ENCODE results near the gene DCAF15. TPM values are rescaled to one million over a fixed set of nuclear protein-coding genes. Genes with fewer than 3 reads are reported as not detected.

Gene DCAF15, protein sequence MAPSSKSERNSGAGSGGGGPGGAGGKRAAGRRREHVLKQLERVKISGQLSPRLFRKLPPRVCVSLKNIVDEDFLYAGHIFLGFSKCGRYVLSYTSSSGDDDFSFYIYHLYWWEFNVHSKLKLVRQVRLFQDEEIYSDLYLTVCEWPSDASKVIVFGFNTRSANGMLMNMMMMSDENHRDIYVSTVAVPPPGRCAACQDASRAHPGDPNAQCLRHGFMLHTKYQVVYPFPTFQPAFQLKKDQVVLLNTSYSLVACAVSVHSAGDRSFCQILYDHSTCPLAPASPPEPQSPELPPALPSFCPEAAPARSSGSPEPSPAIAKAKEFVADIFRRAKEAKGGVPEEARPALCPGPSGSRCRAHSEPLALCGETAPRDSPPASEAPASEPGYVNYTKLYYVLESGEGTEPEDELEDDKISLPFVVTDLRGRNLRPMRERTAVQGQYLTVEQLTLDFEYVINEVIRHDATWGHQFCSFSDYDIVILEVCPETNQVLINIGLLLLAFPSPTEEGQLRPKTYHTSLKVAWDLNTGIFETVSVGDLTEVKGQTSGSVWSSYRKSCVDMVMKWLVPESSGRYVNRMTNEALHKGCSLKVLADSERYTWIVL
- total RNA-seq, result 10 to 100 TPM; 88.2 to 95.8 TPM
- total RNA-seq, result 77.3 to 97.3 reads per million in 2 donors

DNA sequence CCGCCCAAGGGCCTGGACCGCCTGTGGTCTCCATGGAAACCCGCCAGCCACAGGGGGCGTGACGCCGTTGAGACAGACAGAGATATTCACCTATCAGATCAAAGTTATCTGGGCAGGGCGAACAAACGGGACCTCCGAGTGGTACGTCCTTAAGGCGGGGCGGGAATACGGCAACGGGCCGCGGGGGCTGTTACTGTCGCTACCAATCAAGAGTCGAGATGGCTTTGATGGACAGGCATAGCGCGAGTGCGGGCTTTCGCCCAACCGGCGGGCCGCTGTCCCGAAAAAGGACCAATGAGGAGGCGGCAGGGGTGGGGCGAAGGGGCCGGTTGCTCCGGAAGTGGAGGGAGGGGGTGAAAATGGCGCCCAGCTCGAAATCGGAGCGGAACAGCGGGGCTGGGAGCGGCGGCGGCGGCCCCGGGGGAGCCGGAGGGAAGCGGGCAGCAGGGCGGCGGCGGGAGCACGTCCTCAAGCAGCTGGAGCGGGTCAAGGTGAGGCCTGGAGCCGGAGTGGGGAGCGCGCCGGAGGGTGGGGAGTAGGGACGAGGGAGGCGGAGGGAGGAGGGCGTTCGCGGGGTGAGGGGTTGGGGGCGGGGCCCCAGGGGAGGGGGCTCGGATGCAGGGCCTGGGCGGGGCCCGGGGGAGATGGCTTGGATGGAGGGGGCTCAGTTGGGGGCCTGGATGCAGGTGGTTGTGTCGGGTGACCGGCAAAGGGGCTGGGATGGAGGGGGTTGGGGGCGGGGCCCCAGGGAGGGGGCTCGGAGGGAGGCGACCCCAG, at the start of gene DCAF15:
DCAF15 (plus strand) TSS at position 356 of the 777 bp plus-strand sequence; CDS start at position 360, 4 bp downstream.
- H3K27me3 Mint-ChIP-seq, result no peaks in the 10 kb centered on the region
- H3K9me3 ChIP-seq (ENCODE audit: control insufficient read depth, low read length, poor library complexity, severe bottlenecking), result no peaks in the 10 kb centered on the region
- H3K4me1 Mint-ChIP-seq, result peaks cover 13% of the 10 kb centered on the region
- H3K4me3 Mint-ChIP-seq, result peak within 1 kb of the TSS; percentile 97
- ATAC-seq (peak; percentile 97), DNase-seq (peak; percentile 95 to 98 (median 96))
- peak within 1 kb of the TSS; percentile 93 for H3K27ac Mint-ChIP-seq
- no peaks in the 10 kb centered on the region for H3K36me3 Mint-ChIP-seq (ENCODE audit: low read depth)

- H3K36me3 Mint-ChIP-seq (ENCODE audit: low read depth), result no peaks in the 10 kb centered on the region
- peaks cover 10% of the 10 kb centered on the region for H3K4me1 Mint-ChIP-seq
- H3K4me3 Mint-ChIP-seq, result no peak overlapping the region
- H3K27me3 Mint-ChIP-seq, result no peaks in the 10 kb centered on the region
- DNase-seq (no peak), ATAC-seq (no peak)
- H3K9me3 ChIP-seq (ENCODE audit: control insufficient read depth, low read length, poor library complexity, severe bottlenecking), result no peaks in the 10 kb centered on the region
- H3K27ac Mint-ChIP-seq, result no peak overlapping the region
Measured at GRCh38 chr19:13902993-13903555, 49.2 kb upstream of the DCAF15 start.

DNA sequence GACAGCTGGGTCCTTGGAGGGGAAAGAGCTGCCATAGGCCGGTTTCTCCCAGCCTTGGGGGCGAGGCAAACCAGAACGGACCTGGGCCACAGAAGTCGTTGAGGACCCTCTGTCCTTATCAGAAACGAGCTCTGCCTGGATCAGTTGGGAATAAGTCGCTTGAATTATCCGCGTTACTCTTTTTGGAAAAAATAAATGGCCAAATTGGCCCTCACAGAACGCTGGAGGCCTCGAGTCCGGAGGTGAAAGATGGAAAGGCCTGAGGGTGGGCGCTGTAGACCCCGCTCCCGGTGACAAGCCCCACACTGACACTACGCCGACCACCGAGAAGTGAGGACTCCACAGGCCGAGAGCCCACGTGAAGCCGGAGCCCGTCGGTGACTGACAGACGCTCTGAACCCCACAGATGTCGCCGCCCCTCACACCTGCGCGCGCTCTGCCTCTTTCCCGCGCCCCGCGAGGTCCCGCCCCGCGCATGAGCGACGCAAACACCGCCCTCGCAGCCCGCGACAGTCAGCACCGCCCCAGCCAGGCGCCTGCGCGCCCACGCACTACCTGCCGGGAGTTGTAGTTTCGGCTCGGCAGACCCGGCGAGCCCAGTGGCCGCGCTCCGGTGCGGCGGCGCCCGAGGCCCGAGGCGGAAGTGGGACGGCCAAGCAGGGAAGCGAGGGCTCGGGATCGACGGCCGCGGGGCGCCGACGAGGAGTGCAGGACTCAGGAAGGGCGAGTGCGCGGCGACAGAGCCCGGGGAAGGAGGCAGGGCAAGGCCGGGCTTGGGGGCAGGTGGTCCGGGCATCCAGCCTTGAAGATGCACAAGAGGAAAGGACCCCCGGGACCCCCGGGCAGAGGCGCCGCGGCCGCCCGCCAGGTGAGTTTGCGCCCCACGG, 46.4 kb upstream of the DCAF15 start, which contains the start of the genes BRME1 and CC2D1A:
BRME1 (minus strand) TSS at position 484 of the 887 bp plus-strand sequence. CDS start 1,225 bp downstream, outside the sequence.
CC2D1A (plus strand) TSS at position 568 of the 887 bp plus-strand sequence; CDS start at position 809, 241 bp downstream.
- Mint-ChIP-seq H3K4me1 (peaks cover 10% of the 10 kb centered on the region), H3K27ac (peak within 1 kb of the TSS; percentile 29), H3K36me3 (ENCODE audit: low read depth) (no peaks in the 10 kb centered on the region), H3K4me3 (peak within 1 kb of the TSS; percentile 88), H3K27me3 (no peaks in the 10 kb centered on the region)
- H3K9me3 ChIP-seq (ENCODE audit: control insufficient read depth, low read length, poor library complexity, severe bottlenecking), result no peaks in the 10 kb centered on the region
- ATAC-seq, result peak; percentile 100
- peak; percentile 90 to 93 (median 92) for DNase-seq

DNA sequence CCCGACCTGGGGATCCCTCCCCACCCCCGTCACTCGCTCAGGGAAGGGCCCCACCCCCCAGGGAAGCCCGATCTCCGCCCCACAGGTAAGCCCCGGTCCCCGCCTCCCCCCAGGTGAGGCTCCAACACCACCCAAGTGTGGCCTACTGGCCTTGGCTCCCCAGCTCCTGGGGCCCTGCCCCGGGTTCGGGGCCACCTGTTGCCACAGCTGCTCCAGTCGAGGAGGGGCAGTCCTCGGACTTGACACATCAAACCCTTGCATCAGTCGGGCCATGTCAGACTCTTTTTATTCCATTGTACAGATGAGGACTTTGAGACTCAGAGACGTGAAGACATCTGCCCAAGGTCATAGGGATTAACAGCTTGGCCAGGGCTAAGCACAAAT, 45.8 kb upstream of the DCAF15 start:
- no peaks in the 10 kb centered on the region for H3K9me3 ChIP-seq (ENCODE audit: control insufficient read depth, low read length, poor library complexity, severe bottlenecking)
- Mint-ChIP-seq H3K36me3 (ENCODE audit: low read depth) (no peaks in the 10 kb centered on the region), H3K27me3 (no peaks in the 10 kb centered on the region), H3K4me3 (peak overlapping the region; percentile 88), H3K27ac (no peak overlapping the region), H3K4me1 (peaks cover 10% of the 10 kb centered on the region)
- peak; percentile 14 to 36 (median 21) for DNase-seq
- ATAC-seq, result peak; percentile 49

- Mint-ChIP-seq H3K27me3 (no peaks in the 10 kb centered on the region), H3K4me1 (peaks cover 10% of the 10 kb centered on the region), H3K4me3 (peak overlapping the region; percentile 88), H3K27ac (no peak overlapping the region), H3K36me3 (ENCODE audit: low read depth) (no peaks in the 10 kb centered on the region)
- ATAC-seq (no peak), DNase-seq (no peak)
- no peaks in the 10 kb centered on the region for H3K9me3 ChIP-seq (ENCODE audit: control insufficient read depth, low read length, poor library complexity, severe bottlenecking)
Measured at GRCh38 chr19:13906910-13907309, 45.4 kb upstream of the DCAF15 start.

DNA sequence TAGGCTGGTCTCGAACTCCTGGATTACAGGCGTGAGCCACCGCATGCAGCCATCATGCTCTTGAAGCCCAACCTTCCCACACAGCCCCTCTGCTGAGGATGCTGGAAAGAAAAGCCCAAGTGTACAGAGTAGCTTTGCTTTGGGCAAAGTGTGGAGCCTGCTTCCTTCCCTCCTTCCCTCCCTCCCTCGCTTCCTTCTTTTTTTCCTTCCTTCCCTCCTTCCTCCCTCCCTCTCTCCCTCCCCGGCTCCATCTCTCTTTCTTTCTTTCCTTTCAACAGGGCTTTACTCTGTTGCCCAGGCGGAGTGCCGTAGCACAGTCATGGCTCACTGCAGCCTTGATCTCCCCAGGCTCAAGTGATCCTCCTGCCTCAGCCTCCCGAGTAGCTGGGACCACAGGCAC, 43.6 kb upstream of the DCAF15 start:
- ATAC-seq, result no peak
- no peak overlapping the region for H3K27ac Mint-ChIP-seq
- H3K4me1 Mint-ChIP-seq, result peaks cover 10% of the 10 kb centered on the region
- no peaks in the 10 kb centered on the region for H3K36me3 Mint-ChIP-seq (ENCODE audit: low read depth)
- no peak for DNase-seq
- H3K4me3 Mint-ChIP-seq, result no peak overlapping the region
- no peaks in the 10 kb centered on the region for H3K9me3 ChIP-seq (ENCODE audit: control insufficient read depth, low read length, poor library complexity, severe bottlenecking)
- no peaks in the 10 kb centered on the region for H3K27me3 Mint-ChIP-seq

GRCh38 chr19:13909430-13909829, 42.9 kb upstream of the DCAF15 start:
- H3K4me1 Mint-ChIP-seq, result peaks cover 10% of the 10 kb centered on the region
- no peak overlapping the region for H3K27ac Mint-ChIP-seq
- H3K27me3 Mint-ChIP-seq, result no peaks in the 10 kb centered on the region
- DNase-seq (no peak), ATAC-seq (no peak)
- H3K9me3 ChIP-seq (ENCODE audit: control insufficient read depth, low read length, poor library complexity, severe bottlenecking), result no peaks in the 10 kb centered on the region
- H3K36me3 Mint-ChIP-seq (ENCODE audit: low read depth), result no peaks in the 10 kb centered on the region
- H3K4me3 Mint-ChIP-seq, result no peak overlapping the region

DNA sequence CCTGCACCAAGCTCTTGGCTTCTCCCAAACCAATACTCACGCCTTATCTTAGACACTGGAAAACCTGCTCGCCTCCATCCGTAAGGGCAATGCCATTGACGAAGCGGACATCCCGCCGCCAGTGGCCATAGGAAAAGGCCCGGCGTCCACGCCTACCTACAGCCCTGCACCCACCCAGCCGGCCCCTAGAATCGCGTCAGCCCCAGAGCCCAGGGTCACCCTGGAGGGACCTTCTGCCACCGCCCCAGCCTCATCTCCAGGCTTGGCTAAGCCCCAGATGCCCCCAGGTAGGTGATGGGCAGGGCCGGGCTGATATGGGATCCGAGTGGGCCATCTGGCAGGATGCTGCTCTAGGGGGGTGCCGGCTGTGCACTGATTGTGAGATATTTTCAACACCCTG, 39.0 kb upstream of the DCAF15 start:
- ATAC-seq (no peak), DNase-seq (no peak)
- Mint-ChIP-seq H3K27ac (no peak overlapping the region), H3K4me3 (no peak overlapping the region), H3K36me3 (ENCODE audit: low read depth) (no peaks in the 10 kb centered on the region), H3K4me1 (no peaks in the 10 kb centered on the region), H3K27me3 (no peaks in the 10 kb centered on the region)
- H3K9me3 ChIP-seq (ENCODE audit: control insufficient read depth, low read length, poor library complexity, severe bottlenecking), result no peaks in the 10 kb centered on the region

- Mint-ChIP-seq H3K4me3 (no peak overlapping the region), H3K4me1 (no peaks in the 10 kb centered on the region), H3K36me3 (ENCODE audit: low read depth) (no peaks in the 10 kb centered on the region), H3K27ac (no peak overlapping the region), H3K27me3 (no peaks in the 10 kb centered on the region)
- DNase-seq, result no peak
- no peaks in the 10 kb centered on the region for H3K9me3 ChIP-seq (ENCODE audit: control insufficient read depth, low read length, poor library complexity, severe bottlenecking)
- no peak for ATAC-seq
Measured at GRCh38 chr19:13914777-13915176, 37.5 kb upstream of the DCAF15 start.

- peaks cover 2% of the 10 kb centered on the region for H3K4me1 Mint-ChIP-seq
- DNase-seq (no peak), ATAC-seq (no peak)
- H3K27me3 Mint-ChIP-seq, result no peaks in the 10 kb centered on the region
- no peak overlapping the region for H3K4me3 Mint-ChIP-seq
- H3K27ac Mint-ChIP-seq, result no peak overlapping the region
- peaks cover 4% of the 10 kb centered on the region for H3K36me3 Mint-ChIP-seq (ENCODE audit: low read depth)
- no peaks in the 10 kb centered on the region for H3K9me3 ChIP-seq (ENCODE audit: control insufficient read depth, low read length, poor library complexity, severe bottlenecking)
Measured at GRCh38 chr19:13917888-13918406, 34.4 kb upstream of the DCAF15 start.

DNA sequence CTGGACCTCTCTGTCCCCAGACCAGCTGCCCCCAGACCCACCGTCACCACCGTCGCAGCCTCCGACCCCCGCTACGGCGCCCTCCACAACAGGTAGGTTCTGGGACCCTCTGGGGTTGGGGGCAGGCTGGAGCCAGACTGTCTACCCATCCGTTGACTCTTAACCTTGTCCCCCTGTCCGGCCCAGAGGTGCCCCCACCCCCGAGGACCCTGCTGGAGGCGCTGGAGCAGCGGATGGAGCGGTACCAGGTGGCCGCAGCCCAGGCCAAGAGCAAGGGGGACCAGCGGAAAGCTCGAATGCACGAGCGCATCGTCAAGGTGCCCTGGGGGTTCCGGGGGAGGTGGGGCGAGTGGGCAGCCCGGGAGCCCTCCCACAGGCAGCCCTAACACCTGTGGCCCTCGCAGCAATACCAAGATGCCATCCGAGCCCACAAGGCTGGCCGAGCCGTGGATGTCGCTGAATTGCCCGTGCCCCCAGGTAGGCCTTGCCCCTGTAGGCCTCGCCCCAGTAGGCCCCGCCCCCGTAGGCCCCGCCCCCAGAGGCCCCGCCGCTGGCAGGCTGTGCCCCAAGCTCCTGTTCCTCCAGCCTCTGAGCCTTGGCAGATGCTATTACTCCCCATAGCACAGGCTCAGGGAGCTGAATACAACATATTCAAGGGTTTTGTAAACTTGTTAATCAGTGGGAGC, 33.4 kb upstream of the DCAF15 start:
- peaks cover 4% of the 10 kb centered on the region for H3K36me3 Mint-ChIP-seq (ENCODE audit: low read depth)
- no peak for ATAC-seq
- no peaks in the 10 kb centered on the region for H3K27me3 Mint-ChIP-seq
- H3K9me3 ChIP-seq (ENCODE audit: control insufficient read depth, low read length, poor library complexity, severe bottlenecking), result no peaks in the 10 kb centered on the region
- peaks cover 2% of the 10 kb centered on the region for H3K4me1 Mint-ChIP-seq
- no peak overlapping the region for H3K27ac Mint-ChIP-seq
- no peak overlapping the region for H3K4me3 Mint-ChIP-seq
- DNase-seq, result no peak
